Neural cell (in vitro differentiated cells): ENCODE results near the gene TYROBP.

Source experiments
- CTCF ChIP-seq: fragments of 450-650 bp; IDR thresholded peaks from 2 replicates; pipeline ENCODE4 v1.5.1; 2014; ENCODE audit warnings: antibody characterized with exemption, mild to moderate bottlenecking, moderate library complexity; ENCODE audit not compliant: poor library complexity, severe bottlenecking
- EP300 ChIP-seq: fragments of 450-650 bp; conservative IDR thresholded peaks from 2 replicates; pipeline ENCODE4 v1.6.1; 2014; ENCODE audit warnings: antibody characterized with exemption, mild to moderate bottlenecking, moderate library complexity; ENCODE audit not compliant: poor library complexity, severe bottlenecking

GRCh38 chr19:35940078-35940775, 32.1 kb upstream of the TYROBP start:
- TF ChIP-seq EP300 (no peak), CTCF (no peak)
